GM19025 (cell line): ENCODE measurements around the gene MAGI1.
"Not testable (repeated sequence)": the region's sequence is repeated elsewhere in the genome, so short reads cannot be mapped to it uniquely, and the experiment has no call there.

Experiments used
- ATAC-seq: cut with Tn5 transposase; IDR thresholded peaks from one replicate; pipeline ENCODE4 v1.9.1; 2021; ENCODE audit warnings: mild to moderate bottlenecking, low read depth, moderate library complexity; ENCODE audit not compliant: unreplicated experiment

Gene MAGI1

GRCh38 chr3:65914740-65915367, 123.9 kb downstream of the MAGI1 start:
- no peak for ATAC-seq

DNA sequence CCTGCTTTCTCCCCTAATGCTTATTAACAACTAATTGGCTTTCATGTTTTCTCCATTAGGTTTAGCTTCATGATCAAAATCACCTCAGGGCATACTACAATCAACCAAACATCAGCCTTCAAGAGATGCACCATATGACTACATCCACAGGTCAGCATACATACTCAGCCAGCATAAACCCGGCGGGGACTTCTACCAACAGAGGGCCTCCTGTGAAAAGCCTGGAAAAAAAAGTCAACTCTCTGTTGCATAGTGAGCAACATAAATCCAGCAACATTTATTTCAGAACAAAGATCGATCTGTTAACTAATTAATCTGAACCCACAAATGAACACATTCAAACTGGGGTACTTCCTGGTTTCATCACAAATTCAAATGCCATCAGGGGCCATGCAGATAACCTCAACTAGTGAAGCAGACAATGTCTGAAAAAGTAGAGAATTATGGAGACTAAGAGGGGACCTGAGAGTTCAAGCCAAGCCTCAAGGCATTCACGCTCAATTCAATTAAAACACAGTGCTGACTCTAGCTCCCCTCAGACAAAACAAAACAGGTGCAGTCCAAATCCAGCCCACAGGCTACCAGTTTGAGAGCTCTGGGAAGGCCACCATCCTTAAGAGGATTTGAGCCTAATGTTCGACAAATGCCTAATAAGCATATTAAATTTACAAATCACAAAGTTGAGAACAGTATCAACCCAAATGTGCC, 124.5 kb downstream of the MAGI1 start:
- ATAC-seq: no peak

GRCh38 chr3:65912647-65913046, 126.1 kb downstream of the MAGI1 start:
- ATAC-seq: no peak

GRCh38 chr3:65908588-65908987, 130.1 kb downstream of the MAGI1 start:
- ATAC-seq: no peak

DNA sequence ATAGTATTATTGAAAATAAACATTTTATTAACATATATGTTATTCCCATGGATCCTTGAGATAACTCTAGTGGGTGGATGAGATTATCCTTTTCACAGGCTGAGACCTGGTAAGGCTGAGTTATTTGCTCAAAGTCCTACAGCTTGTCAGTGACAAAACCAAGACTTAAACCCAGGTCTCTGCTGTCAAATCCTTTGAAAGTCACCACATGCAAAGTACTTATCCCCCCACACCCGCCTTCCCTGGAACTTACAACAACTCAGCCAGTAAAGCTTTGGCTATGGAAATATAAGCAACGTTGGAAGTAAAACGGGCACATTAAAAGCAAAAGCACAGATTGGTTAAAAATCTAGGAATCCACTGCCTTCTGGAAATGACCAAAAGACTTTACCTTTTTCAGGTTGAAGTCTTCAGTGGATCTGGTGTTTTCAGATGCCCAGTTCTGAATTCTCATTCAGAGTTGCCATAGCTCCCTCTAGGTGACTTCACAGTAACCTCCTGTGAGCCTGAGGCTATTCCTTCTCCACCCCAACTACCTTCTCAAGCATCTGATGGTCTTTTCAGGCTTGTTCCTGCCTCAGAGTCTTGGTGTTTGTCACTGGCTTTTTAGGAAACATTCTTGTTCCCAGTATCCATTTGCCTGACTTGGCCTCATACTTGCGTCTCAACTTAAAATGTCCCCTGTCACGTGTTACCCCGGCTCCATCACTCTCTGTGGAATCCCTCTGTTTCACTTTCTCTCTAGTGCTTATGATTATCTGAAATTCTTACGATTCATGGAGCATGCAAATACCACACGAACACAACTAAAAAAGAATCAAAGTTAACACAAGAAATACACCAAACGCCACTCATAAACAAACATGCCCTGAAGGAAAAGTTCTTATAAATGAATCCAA, 131.2 kb downstream of the MAGI1 start:
- no peak for ATAC-seq

DNA sequence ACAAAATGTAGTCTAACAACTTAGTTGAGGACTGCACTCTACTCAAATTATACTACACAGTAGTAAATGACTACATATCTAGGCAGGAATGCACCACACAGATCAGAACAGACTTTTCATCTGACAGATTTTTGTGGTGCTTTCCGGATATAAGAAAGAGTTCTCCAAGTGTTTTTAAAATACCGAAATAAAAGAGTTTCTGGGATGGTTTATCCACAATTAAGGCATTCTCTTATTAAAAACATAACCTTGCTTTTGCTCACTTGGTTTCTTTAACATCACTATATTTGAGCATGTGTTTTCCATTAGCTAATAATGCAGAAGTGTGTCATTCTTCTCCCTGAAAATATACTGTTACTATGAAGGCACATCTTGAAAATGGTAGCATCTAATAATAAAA, 132.9 kb downstream of the MAGI1 start:
- no peak for ATAC-seq

DNA sequence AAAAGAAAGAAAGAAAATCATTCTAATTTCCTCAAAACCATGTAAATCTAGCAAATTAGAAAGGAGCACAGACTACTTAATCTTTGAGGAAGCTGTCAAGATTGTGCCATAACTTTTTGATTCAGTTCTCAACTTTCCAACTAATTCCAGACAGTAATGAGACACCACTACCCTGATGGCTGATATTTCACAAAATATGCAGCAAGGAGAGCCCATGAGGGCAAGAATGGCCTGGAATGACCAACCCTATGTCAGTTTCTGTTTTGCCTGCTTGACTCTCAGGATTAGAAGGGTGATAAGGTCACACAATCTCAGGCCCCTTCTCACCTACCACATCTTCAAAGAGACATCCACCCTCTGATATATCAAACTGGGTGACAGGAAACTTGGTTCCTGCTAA, 134.7 kb downstream of the MAGI1 start:
- ATAC-seq: no peak

GRCh38 chr3:65902304-65902793, 136.4 kb downstream of the MAGI1 start:
- no peak for ATAC-seq

DNA sequence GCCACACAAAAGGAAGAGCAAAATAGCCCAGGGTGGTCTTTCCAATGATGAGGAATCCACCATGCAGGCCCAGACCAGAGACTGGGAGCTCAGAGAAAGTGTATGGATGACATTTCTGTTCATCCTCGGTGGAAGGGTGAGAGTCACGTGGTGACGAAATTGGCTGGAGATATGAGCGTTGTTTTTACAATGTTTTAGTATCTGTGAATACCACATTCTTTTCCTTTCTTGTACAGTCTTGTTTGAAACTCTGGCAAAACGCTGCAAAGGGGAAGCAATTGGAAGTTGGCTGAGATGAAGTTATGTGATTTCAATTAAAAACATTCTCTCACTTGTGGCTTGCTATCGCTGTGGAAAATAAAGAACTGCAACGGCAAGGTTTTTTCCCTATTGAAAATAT, 137.5 kb downstream of the MAGI1 start:
- no peak for ATAC-seq

GRCh38 chr3:65899226-65899625, 139.5 kb downstream of the MAGI1 start:
- ATAC-seq: no peak

- ATAC-seq: no peak
Observed at GRCh38 chr3:65897766-65898165, 141.0 kb downstream of the MAGI1 start.

GRCh38 chr3:65896321-65896720, 142.4 kb downstream of the MAGI1 start:
- ATAC-seq: no peak

- no peak for ATAC-seq
Observed at GRCh38 chr3:65894679-65895453, 143.9 kb downstream of the MAGI1 start.

DNA sequence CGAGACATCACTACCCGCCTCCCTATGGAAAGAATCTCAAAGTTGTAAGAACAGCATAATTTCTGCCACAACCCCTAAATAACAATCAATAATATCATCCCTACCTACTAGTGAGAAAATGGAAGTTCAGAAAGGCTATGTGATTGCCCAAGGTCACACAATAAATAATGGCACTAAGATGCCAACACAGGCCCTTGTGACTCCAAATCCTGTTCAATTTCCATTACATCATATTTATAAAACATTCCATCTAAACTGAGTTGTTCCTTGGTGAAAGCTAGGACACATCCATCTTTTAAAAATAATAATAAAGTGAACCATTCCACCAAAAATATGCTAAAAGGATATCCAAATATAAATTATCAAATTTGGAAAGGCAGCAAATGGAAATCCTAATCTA, 144.6 kb downstream of the MAGI1 start:
- no peak for ATAC-seq

- no peak for ATAC-seq
Observed at GRCh38 chr3:65893631-65894030, 145.1 kb downstream of the MAGI1 start.

GRCh38 chr3:65891477-65891876, 147.2 kb downstream of the MAGI1 start:
- not testable (repeated sequence) for ATAC-seq

DNA sequence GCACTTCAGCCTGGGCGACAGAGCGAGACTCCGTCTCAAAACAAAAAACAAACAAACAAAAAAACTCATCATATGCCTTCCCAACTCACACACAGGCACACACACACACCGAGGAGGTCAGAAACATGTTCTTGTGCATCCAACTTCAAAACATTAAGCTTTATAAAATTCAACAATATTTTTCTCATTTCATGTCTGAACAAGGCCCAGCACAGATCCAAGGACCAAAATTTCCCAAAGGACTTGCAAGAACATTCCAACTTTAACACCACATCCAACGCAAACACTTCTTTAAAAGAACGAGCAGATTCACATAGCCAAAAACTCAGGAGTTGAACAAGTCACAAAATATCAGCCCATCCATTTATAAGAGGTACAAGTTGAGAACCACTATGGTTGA, 148.4 kb downstream of the MAGI1 start:
- ATAC-seq: no peak

- no peak for ATAC-seq
Observed at GRCh38 chr3:65889707-65890099, 149.0 kb downstream of the MAGI1 start.

DNA sequence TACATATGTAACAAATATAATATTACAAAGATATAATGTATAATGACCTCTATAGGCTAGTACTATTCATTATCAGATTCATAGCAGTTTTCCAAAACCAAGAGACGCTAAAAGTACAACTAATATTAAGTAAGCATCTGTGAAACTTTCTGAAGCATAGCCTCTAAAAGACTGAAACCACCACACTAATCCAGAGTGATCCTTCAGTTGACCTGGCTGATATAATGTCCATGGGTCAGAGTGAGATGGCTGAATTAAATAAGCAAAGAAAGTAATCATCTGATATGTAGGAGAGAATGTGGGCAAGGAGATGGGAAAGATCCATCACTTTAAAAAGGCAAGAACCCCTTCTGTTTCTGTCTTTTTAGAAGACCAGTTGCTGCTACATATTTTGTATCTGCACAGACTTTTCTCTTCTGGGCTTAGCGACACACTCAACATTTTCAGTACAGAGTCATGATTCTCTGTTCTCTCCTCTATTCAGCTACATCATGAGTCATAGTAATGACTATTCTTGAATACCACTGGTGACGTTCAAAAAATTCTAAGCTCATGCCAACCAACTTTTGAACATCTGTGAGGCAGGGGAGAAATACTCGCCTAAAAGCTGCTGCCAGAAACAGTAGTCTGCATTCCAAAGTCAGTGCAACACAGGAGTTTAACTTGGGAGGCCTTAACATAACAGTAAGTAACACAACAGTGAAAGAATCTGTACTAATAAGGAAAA, 149.6 kb downstream of the MAGI1 start:
- no peak for ATAC-seq

DNA sequence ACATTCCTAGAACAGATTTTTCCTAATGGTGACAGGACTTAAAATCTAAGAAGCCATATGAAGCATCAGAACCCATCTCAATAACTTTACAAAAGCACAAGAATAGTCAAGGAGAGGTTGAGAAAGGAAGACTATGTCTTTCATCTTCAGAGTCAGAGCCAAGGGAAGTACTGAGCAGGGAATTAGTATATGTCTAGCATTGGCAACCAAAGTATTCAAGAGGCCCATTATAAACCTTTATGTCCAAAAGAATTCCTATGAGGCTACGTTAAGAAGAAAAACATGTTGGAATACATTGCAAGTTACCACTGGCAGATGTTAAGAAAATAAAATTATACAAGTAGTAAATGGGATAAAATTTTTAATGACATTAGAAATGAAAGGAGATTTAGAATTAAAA, 150.5 kb downstream of the MAGI1 start:
- no peak for ATAC-seq
